BLaER1 treated with 17β-estradiol and CSF1 and Interleukin-3, amounts not matched to agents 10 nM and 100 nM (cell line): ENCODE results near the gene SNN.

Experiments used
- H3K27ac ChIP-seq, 11 experiments: shearing (Covaris generic); formaldehyde crosslinking; 2 replicates each; pipeline ENCODE4 v1.8.1; 2022
- H3K27me3 ChIP-seq, 11 experiments: shearing (Covaris generic); formaldehyde crosslinking; 2 replicates each; pipeline ENCODE4 v1.8.1; 2022
- H3K36me3 ChIP-seq, 11 experiments: shearing (Covaris generic); formaldehyde crosslinking; 2 replicates each; pipeline ENCODE4 v1.8.1; 2022
- H3K4me1 ChIP-seq, 10 experiments: shearing (Covaris generic); formaldehyde crosslinking; 2 replicates each; pipeline ENCODE4 v1.8.1; 2022
- H3K4me2 ChIP-seq, 11 experiments: shearing (Covaris generic); formaldehyde crosslinking; 2 replicates each; pipeline ENCODE4 v1.8.1; 2022
- H3K4me3 ChIP-seq, 10 experiments: shearing (Covaris generic); formaldehyde crosslinking; 2 replicates each; pipeline ENCODE4 v1.8.1; 2022
- H3K9ac ChIP-seq, 11 experiments: shearing (Covaris generic); formaldehyde crosslinking; 2 replicates each; pipeline ENCODE4 v1.8.1; 2022
- H3K9me3 ChIP-seq, 11 experiments: shearing (Covaris generic); formaldehyde crosslinking; replicated peaks in 1 of 11; 2 replicates each; pipeline ENCODE4 v1.8.1; 2022
- H4K20me1 ChIP-seq, 11 experiments: shearing (Covaris generic); formaldehyde crosslinking; 2 replicates each; pipeline ENCODE4 v1.8.1; 2022
- Cebpa-rat ChIP-seq, 11 experiments: shearing (Covaris generic); IDR thresholded peaks; 2 replicates each; pipeline ENCODE4 v1.8.1; 2022

SNN gene

DNA sequence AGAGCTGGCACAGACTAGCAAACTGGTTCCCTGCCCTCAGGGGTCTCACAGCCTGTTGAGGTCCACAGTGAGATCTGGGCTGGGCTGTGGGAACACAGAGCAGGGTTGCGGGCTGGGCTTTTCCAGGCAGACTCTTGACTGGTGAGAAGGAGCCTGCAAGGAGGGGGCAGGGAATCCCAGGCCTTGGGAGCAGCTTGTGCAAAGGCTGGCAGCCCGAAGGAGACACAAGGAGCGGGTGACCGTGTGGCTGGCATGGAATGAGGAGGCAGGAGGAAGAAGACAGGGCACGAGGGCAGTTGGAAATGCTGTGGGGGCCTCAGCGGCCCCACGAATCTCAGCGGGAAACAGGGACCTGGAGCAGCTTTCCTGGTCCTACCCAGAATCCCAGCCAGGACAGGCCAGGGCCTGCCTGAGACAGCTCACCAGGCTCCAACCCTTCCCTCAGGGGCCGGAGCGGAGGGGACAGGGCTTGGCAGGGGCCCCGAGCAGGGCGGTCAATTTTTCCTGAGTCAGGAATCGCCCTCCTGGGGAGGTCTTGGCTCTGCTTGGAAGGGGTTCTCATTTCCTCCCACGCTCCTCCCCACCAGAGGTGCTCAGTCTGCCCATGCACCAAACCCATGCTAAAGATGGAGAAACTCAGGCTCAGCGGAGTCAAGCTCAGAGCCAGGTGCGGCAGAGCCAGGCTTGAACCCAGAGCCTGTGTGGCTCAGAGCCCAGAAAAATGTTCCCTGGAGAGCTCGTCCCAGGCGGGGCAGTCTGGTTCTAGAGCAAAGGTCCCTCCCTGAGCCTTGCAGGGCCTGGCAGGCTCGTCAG lies 9.2 kb upstream of the SNN start:
- Histone ChIP-seq H3K9me3 (no peaks in the 10 kb centered on the region), H3K4me1 (peaks cover 13 to 78% (median 64%) of the 10 kb centered on the region in 10 experiments), H3K36me3 (no peaks in the 10 kb centered on the region), H3K4me2 (peak overlapping the region in 10 of 11 experiments; percentile 12 to 67 (median 49); a peak in 20 of 22 replicates), H3K4me3 (no peak overlapping the region), H3K9ac (peak overlapping the region in 5 of 11 experiments; percentile 7 to 47 (median 13); a peak in 2 of 22 replicates), H3K27me3 (no peaks in the 10 kb centered on the region), H3K27ac (peak overlapping the region in 4 of 11 experiments; percentile 9 to 47 (median 26); a peak in 5 of 22 replicates), H4K20me1 (no peaks in the 10 kb centered on the region)
- TF ChIP-seq Cebpa-rat (IDR thresholded peaks at IDR 0.05) = no peak

DNA sequence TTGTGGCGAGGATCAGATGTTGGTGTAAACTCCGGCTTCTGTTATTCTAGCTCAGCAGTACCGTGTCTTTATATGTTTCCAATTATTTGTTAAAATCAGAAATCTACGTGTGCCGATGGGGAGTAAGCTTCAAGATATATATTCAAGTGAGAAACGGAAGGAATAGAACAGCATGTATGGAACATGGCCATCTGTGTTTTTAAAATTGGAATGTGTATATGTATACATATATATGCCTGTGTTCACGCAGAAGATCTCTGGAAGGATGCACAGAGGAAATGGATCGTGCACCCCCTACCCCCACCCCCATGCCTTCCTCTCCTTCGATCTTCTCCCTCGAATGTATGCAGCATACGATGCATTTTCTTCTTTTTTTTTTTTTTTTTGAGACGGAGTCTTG lies 7.7 kb upstream of the SNN start:
- Histone ChIP-seq H3K4me2 (no peak overlapping the region), H3K9ac (no peak overlapping the region), H3K27me3 (no peaks in the 10 kb centered on the region), H3K4me1 (peaks cover 28 to 78% (median 65%) of the 10 kb centered on the region in 10 experiments), H3K4me3 (no peak overlapping the region), H3K27ac (no peak overlapping the region), H3K9me3 (no peaks in the 10 kb centered on the region), H4K20me1 (no peaks in the 10 kb centered on the region), H3K36me3 (no peaks in the 10 kb centered on the region)
- no peak for TF ChIP-seq Cebpa-rat (IDR thresholded peaks at IDR 0.05)

GRCh38 chr16:11662582-11662981 lies 5.7 kb upstream of the SNN start:
- Histone ChIP-seq H4K20me1 (no peaks in the 10 kb centered on the region), H3K4me2 (peak overlapping the region in 10 of 11 experiments; percentile 70 to 98 (median 89); a peak in 19 of 22 replicates), H3K27ac (peak overlapping the region in 8 of 11 experiments; percentile 76 to 91 (median 84); a peak in 16 of 22 replicates), H3K4me1 (peaks cover 48 to 88% (median 79%) of the 10 kb centered on the region in 10 experiments), H3K9me3 (no peaks in the 10 kb centered on the region), H3K9ac (peak overlapping the region in 8 of 11 experiments; percentile 68 to 94 (median 74); a peak in 9 of 22 replicates), H3K27me3 (no peaks in the 10 kb centered on the region), H3K4me3 (no peak overlapping the region), H3K36me3 (no peaks in the 10 kb centered on the region)
- no peak for TF ChIP-seq Cebpa-rat (IDR thresholded peaks at IDR 0.05)

GRCh38 chr16:11665071-11665491 lies 3.2 kb upstream of the SNN start:
- H3K4me1 ChIP-seq = peaks cover 55 to 83% (median 77%) of the 10 kb centered on the region in 10 experiments
- no peaks in the 10 kb centered on the region for H3K9me3 ChIP-seq
- TF ChIP-seq Cebpa-rat (IDR thresholded peaks at IDR 0.05) = no peak
- no peaks in the 10 kb centered on the region for H3K36me3 ChIP-seq
- peaks cover 5 to 15% (median 14%) of the 10 kb centered on the region in 11 experiments; a peak in 20 of 22 replicates for H4K20me1 ChIP-seq
- H3K4me3 ChIP-seq = peak overlapping the region in 7 of 10 experiments; percentile 42 to 51 (median 46); a peak in 11 of 20 replicates
- H3K27me3 ChIP-seq = no peaks in the 10 kb centered on the region
- peak overlapping the region in 9 of 11 experiments; percentile 51 to 91 (median 84); a peak in 18 of 22 replicates for H3K27ac ChIP-seq
- peak overlapping the region; percentile 70 to 98 (median 89) for H3K4me2 ChIP-seq
- H3K9ac ChIP-seq = peak overlapping the region in 9 of 11 experiments; percentile 11 to 94 (median 74); a peak in 17 of 22 replicates

DNA sequence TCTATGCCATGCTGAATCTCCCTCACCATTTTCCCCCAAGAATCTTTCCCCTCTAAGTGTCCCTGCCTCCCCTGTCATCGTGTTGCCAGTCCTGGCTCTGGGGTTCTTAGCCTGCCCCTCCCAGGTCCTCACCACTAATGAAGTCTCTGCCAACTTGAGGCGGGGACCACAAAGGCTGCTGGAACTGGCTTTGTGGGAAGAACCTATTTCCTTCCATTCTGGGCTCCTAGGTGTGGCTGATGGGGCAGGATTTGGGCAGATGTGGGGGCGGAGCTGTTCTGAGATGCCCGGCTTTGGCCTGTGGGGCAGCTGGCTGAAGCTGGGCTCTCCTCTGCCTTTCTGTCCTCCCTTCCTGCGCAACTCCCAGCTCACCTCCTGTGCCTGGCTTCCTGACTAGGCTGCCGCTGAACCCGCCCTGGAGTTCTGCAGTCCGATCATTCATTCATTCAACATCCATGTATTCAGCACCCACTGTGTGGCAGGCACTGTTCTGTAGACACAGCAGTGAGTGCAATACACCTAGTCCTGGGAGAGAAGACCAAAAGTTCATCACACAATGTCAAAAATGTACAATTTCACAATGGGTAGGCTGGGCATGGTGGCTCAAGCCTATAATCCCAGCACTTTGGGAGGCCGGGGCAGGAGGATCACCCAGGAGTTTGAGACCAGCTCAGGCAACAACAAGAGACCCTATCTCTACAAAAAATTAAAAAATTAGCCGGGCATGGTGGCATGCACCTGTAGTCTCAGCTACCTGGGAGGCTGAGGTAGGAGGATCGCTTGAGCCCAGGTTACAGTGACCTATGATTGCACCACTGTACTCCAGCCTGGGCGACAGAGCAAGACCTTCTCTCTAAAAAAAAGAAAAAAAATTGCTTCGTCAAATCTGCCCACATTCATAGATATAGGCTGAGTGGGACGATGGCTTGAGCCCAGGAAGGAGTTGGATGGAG lies 1.9 kb upstream of the SNN start:
- TF ChIP-seq Cebpa-rat (IDR thresholded peaks at IDR 0.05) = no peak
- Histone ChIP-seq H3K4me3 (no peak overlapping the region; a peak in 1 of 20 replicates), H4K20me1 (peaks cover 18 to 28% (median 27%) of the 10 kb centered on the region in 11 experiments), H3K9ac (peak overlapping the region in 8 of 11 experiments; percentile 8 to 94 (median 74); a peak in 11 of 22 replicates), H3K36me3 (no peaks in the 10 kb centered on the region), H3K4me1 (peaks cover 68 to 89% (median 87%) of the 10 kb centered on the region in 10 experiments), H3K27me3 (no peaks in the 10 kb centered on the region), H3K4me2 (peak overlapping the region; percentile 74 to 98 (median 89)), H3K27ac (peak overlapping the region in 8 of 11 experiments; percentile 76 to 91 (median 84); a peak in 15 of 22 replicates), H3K9me3 (no peaks in the 10 kb centered on the region)

- Histone ChIP-seq H3K9ac (peak overlapping the region in 8 of 11 experiments; percentile 30 to 94 (median 68); a peak in 11 of 22 replicates), H3K27ac (peak overlapping the region in 8 of 11 experiments; percentile 38 to 91 (median 82); a peak in 16 of 22 replicates), H3K4me3 (peak overlapping the region in 4 of 10 experiments; percentile 83 to 94 (median 92); a peak in 5 of 20 replicates), H3K4me1 (peaks cover 78 to 92% (median 92%) of the 10 kb centered on the region in 10 experiments), H3K4me2 (peak overlapping the region; percentile 74 to 98 (median 89)), H3K9me3 (no peaks in the 10 kb centered on the region), H4K20me1 (peaks cover 27 to 37% (median 36%) of the 10 kb centered on the region in 11 experiments), H3K36me3 (no peaks in the 10 kb centered on the region), H3K27me3 (no peaks in the 10 kb centered on the region)
- TF ChIP-seq Cebpa-rat (IDR thresholded peaks at IDR 0.05) = no peak
These were observed 933 bp upstream of the SNN start for GRCh38 chr16:11667221-11667823.

DNA sequence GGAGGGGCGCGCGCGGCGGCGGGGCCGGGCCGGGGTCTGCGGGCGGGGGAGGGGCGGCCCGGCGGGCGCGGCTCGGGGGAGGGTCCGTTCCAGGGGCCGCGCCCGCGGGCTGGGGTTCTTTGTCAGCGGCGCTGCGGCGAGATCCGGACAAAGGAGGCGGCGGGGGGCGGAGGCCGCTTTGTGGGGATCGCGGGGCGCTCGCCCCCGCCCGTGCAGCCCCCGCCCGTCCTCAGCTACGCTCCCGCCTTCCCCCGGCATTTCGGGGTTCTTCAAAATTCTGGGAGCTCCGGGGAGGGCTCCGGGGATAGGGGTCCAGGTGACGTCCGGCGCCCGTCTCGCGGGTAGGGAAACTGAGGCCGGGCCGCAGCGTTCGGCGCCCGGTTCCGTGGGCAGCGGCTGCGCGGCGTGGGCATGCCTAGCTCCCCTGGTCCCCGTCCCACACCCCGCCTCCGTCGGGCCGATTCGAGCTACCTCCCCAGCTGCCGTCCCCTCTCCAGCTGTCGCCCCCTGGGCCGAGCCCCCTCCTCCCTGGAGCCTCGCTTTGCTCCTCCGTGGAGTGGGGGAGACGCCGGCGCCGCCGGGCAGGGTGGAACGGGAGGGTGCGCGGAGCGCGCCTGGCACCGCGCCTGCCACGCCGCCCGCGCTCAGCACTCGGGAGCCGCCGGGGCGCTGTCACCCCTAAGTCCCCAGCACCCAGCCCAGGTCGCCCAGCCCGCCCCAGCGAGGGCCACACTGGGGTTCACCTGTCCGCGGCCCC lies 546 bp downstream of the SNN start:
- peaks cover 82 to 92% (median 92%) of the 10 kb centered on the region in 10 experiments for H3K4me1 ChIP-seq
- peak overlapping the region; percentile 83 to 94 (median 91) for H3K4me3 ChIP-seq
- H3K27me3 ChIP-seq = no peaks in the 10 kb centered on the region
- H3K36me3 ChIP-seq = peaks cover 0 to 8% (median 0%) of the 10 kb centered on the region in 11 experiments; a peak in 5 of 22 replicates
- no peak for TF ChIP-seq Cebpa-rat (IDR thresholded peaks at IDR 0.05)
- H3K9ac ChIP-seq = peak overlapping the region; percentile 86 to 94 (median 91)
- H3K4me2 ChIP-seq = peak overlapping the region; percentile 90 to 99 (median 96)
- H3K9me3 ChIP-seq = no peaks in the 10 kb centered on the region
- peak overlapping the region; percentile 65 to 91 (median 85) for H3K27ac ChIP-seq
- H4K20me1 ChIP-seq = peaks cover 37 to 52% (median 50%) of the 10 kb centered on the region in 11 experiments
